Measurements from ENCODE around the gene MDGA2. TPM values are rescaled to one million over a fixed set of nuclear protein-coding genes. Genes with fewer than 3 reads are reported as not detected.

The MDGA2 gene
- total RNA-seq, result 0.62 and 0.75 TPM in 2 replicates

GRCh38 chr14:47675466-47676314, at the start of gene MDGA2:
TSS of gene MDGA2 (minus strand) at chr14:47675605.
- Histone ChIP-seq H3K4me3 (ENCODE audit: low read depth, low read length) (peak within 1 kb of the TSS; percentile 52), H3K36me3 (ENCODE audit: control insufficient read depth, insufficient read depth, low read length) (no peaks in the 10 kb centered on the region), H3K27me3 (ENCODE audit: control insufficient read depth, insufficient read depth, low read length) (peaks cover 18% of the 10 kb centered on the region)
- TF ChIP-seq, protein P1, sequence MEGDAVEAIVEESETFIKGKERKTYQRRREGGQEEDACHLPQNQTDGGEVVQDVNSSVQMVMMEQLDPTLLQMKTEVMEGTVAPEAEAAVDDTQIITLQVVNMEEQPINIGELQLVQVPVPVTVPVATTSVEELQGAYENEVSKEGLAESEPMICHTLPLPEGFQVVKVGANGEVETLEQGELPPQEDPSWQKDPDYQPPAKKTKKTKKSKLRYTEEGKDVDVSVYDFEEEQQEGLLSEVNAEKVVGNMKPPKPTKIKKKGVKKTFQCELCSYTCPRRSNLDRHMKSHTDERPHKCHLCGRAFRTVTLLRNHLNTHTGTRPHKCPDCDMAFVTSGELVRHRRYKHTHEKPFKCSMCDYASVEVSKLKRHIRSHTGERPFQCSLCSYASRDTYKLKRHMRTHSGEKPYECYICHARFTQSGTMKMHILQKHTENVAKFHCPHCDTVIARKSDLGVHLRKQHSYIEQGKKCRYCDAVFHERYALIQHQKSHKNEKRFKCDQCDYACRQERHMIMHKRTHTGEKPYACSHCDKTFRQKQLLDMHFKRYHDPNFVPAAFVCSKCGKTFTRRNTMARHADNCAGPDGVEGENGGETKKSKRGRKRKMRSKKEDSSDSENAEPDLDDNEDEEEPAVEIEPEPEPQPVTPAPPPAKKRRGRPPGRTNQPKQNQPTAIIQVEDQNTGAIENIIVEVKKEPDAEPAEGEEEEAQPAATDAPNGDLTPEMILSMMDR (IDR thresholded peaks at IDR 0.05; ENCODE audit: insufficient read depth, low read length, poor library complexity, severe bottlenecking), result no peak
- no peak for DNase-seq (ENCODE audit: low read depth)

DNA sequence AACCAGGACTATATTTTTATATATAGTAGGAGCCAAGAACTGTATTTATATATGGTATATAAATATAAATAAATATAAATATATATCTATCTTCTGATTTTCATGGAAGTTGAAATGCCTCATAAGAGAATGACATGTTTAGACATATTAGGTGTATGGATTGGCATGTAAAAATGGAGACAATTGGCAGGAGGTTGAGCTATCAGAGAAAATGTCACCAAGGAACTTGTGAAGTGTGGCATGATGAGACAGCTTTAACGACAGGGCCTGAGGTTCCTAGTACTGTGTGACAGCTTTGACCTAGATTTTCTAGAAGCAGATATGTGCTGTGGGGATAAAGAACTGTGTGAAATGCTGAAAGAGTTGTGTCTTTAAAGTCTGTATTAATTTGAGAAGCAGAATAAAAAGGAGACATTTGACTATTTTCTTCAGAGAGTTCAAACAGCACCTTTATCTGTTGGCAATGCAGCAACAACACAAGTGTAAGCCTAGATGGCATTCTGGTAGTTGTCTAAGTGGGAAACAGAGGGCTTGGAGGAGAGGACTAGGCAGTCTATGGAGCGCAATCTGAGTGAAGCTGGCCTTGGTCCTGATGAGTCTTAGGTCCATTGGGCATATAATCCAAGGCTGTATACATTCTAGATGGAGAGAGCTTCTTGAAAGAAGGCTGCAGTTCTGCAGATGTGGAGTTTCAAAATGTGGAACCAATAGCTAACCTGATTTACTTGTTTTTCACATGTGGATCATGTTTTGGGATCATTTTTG, 47.7 kb upstream of the MDGA2 start:
- no peak for DNase-seq (ENCODE audit: low read depth)
- H3K36me3 ChIP-seq (ENCODE audit: control insufficient read depth, insufficient read depth, low read length), result no peaks in the 10 kb centered on the region
- TF ChIP-seq, protein P1 (IDR thresholded peaks at IDR 0.05; ENCODE audit: insufficient read depth, low read length, poor library complexity, severe bottlenecking), result no peak
- no peaks in the 10 kb centered on the region for H3K27me3 ChIP-seq (ENCODE audit: control insufficient read depth, insufficient read depth, low read length)
- no peak overlapping the region for H3K4me3 ChIP-seq (ENCODE audit: low read depth, low read length)

- H3K4me3 ChIP-seq (ENCODE audit: low read depth, low read length), result no peak overlapping the region
- H3K36me3 ChIP-seq (ENCODE audit: control insufficient read depth, insufficient read depth, low read length), result no peaks in the 10 kb centered on the region
- DNase-seq (ENCODE audit: low read depth), result no peak
- H3K27me3 ChIP-seq (ENCODE audit: control insufficient read depth, insufficient read depth, low read length), result no peaks in the 10 kb centered on the region
- TF ChIP-seq, protein P1 (IDR thresholded peaks at IDR 0.05; ENCODE audit: insufficient read depth, low read length, poor library complexity, severe bottlenecking), result no peak
These were observed 44.9 kb upstream of the MDGA2 start for GRCh38 chr14:47720281-47720680.

- peak; percentile 35 for DNase-seq (ENCODE audit: low read depth)
- TF ChIP-seq, protein P1 (IDR thresholded peaks at IDR 0.05; ENCODE audit: insufficient read depth, low read length, poor library complexity, severe bottlenecking), result no peak
These were observed 39.9 kb upstream of the MDGA2 start for GRCh38 chr14:47715330-47715729.

DNA sequence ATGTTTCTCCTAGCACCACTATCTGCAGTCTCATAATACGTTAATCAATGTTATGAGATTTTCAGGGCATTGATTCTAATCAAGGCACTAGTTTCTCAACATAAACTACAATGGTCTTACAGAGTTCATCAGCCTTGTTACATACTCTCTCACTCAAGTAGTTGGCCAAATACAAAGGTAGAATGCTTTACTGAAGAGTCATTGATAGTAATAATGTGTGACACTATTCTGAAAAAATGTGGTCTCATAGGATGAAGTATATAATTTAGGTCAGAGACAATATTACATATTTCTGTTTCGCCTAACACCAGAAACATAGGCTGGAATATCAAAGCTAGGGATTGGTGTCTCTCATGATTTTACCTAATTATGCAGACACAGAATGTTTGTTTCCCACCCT, 35.2 kb upstream of the MDGA2 start:
- no peaks in the 10 kb centered on the region for H3K36me3 ChIP-seq (ENCODE audit: control insufficient read depth, insufficient read depth, low read length)
- DNase-seq (ENCODE audit: low read depth), result no peak
- TF ChIP-seq, protein P1 (IDR thresholded peaks at IDR 0.05; ENCODE audit: insufficient read depth, low read length, poor library complexity, severe bottlenecking), result no peak
- no peaks in the 10 kb centered on the region for H3K27me3 ChIP-seq (ENCODE audit: control insufficient read depth, insufficient read depth, low read length)
- no peak overlapping the region for H3K4me3 ChIP-seq (ENCODE audit: low read depth, low read length)

More at GRCh38 chr14:47715330-47715729, 39.9 kb upstream of the MDGA2 start:
- no peak overlapping the region for H3K4me3 ChIP-seq (ENCODE audit: low read depth, low read length)
- no peaks in the 10 kb centered on the region for H3K27me3 ChIP-seq (ENCODE audit: control insufficient read depth, insufficient read depth, low read length)
- no peaks in the 10 kb centered on the region for H3K36me3 ChIP-seq (ENCODE audit: control insufficient read depth, insufficient read depth, low read length)

Measured in kidney epithelial cell (primary cell).